GM21381 (cell line): Measurements from ENCODE around the gene SOCS1.

Experiments used
- ATAC-seq: cut with Tn5 transposase; IDR thresholded peaks from one replicate; pipeline ENCODE4 v1.9.1; 2021; ENCODE audit warnings: mild to moderate bottlenecking, moderate library complexity; ENCODE audit not compliant: unreplicated experiment

The SOCS1 gene

DNA sequence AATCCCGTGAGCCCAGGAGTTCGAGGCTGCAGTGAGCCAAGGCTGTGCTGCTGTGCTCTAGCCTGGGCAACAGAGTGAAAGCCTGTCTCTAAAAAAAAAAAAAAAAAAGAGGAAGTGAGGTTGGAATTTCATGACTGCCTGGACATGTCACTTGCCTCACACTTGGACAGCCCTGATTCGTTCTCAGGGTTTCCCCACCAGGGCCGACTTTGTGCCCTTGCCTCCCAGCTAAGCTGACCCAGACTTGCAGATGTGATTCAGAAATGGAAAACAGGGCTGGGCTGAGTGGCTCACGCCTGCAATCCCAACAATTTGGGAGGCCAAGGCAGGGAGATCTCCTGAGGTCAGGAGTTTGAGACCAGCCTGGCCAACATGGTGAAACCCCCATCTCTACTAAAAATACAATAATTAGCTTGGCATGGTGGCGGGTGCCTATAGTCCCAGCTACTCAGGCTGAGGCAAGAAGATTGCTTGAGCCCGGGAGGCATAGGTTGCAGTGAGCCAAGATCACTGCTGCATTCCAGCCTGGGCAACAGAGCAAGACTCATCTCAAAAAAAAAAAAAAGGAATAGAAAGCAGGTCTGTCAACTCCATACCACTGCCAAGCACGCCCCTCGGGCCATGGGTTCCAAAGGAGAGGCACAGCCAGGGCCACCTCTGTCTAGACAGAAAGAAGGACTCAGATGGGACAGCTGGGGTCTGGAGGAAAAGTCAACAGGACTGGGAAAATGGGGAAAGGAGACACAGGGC lies 46.9 kb downstream of the SOCS1 start:
- ATAC-seq: no peak

DNA sequence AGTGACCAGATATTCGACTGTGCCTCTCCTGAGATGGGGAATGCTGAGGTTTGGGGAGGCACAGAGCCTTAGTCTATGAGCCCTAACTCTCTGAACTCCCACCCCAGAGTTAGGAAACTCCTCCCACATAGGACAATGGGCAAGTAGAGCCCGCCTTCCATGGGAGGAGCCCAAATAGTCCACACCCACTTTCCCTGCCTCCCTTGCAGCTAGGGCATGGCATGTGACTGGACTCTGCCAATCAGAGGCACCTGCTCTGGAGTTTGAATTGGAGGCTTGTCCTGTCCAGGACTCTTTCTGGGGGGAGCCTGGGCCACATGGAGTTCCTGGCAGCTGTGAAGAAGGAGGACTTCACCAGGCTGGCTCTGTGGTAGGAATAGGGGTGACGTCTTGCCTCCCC lies 48.4 kb downstream of the SOCS1 start:
- ATAC-seq: no peak

DNA sequence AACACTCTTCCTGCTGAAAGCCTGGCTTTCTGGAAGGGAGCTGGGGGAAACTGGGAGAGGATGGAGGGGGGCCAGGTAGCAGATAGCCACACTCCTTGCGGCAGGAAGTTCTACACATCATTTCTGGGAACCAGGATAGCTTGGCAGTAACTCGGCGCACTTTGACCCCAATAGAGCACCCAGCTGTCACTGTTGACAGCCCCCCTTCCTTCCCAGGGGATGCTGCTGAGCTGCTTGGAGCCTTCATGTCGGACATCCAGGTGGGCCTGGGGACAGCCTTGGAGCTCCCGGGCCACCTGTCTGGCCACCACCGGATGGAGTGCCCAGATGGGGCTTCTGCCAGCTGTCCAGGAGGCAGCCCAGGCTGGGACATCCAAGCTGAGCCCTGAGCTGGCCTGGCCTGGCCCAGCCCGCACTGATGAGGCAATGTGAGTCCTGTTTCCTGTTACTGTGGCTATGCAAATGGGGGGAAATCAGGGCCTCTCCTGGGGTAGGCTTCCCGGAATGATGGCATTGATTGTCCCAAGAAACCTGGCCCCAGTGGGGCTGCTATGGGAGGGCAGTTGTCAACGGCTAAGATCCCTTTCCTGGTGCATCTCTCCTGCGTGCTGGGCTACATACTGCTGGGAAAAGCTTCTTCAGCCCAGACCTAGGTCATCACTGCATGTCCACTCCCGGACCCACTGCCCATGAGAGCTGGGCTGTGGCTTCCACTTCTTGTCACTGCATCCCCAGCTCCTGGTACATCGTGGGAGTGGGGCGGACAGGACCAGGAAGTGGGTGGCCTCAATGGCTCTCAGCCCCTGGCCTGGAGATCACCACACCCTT lies 50.0 kb downstream of the SOCS1 start:
- no peak for ATAC-seq

DNA sequence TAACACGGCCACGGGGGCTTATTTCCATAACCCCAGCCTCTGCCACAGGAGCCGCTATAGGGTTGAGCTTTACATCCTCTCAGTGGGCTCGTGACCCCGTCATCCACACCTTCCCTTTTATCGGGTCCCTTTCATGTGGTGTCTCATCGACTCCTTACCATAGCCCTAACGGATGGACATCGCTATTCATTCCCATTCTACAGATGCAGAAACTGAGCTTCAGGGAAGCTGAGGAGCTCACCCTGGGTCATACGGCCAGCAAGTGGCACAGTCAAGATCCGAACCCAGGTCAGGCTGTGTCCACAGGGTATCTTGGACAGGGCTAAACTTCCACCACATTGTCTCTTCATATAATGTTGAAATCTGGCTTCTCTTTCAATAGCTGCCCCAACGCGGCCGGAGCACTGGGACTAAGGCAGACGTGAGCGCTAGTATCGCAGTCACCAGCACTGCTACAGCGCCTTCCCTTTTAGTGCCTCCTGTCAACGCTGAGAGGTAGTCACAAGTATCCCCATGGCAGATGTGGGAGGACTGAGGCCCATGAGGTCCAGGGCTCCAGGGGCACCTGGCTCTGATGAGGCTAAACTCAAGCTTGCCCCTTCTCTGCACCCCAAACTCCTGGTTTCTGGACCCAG lies 50.8 kb downstream of the SOCS1 start:
- no peak for ATAC-seq

DNA sequence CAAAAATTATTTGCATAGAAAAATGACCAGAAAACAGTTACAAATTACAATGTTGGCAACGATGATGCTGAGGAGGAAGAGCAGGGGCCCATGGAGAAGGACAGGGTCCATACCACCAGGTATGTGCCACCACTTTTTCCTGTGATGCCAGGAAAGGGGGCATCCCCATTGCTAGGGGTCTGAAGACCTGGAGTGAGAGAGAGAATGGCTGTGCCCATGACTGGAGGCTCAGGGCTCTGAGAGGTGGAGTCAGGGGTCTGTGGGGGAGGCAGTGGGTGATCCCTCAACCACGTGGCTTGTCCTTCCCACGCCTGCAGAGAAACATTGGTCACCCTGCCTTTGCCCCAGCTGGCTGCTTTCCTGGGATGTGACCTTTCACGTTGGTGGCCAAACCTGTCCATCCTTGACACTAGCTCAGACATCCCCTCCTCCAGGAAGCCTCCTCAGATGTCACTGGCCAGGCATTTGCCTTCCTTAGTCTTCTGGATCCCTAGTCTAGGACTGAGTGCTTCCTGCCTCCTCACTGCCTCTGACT lies 51.4 kb downstream of the SOCS1 start:
- ATAC-seq: no peak
